ENCODE data around the gene KCNG2.

DNA sequence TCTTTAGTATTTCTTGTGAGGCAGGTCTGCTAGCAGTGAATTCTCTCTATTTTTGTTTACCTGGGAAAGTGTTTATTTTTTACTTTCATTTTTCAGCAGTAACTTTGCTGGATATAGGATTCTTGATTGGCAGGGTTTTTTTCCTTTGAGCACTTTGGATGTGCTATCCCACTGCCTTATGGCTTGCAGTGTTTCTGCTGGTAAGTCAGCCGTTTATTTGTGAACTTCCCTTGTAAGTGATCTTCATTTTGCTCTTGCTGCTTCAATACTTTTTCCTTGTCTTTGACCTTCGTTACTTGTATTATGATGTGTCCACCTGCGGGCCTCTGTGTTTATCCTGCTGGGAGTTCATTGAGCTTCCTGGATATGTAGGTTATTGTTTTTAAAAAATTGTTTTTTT is 99.0 kb downstream of the KCNG2 start:
- TF ChIP-seq EGR1 (IDR thresholded peaks at IDR 0.05; ENCODE audit: low read depth in 2 of 2) (no peak), SP1 (IDR thresholded peaks at IDR 0.05) (no peak), RAD21 (IDR thresholded peaks at IDR 0.05) (no peak), YY1 (IDR thresholded peaks at IDR 0.05) (no peak)
- TF ChIP-seq, protein P1, sequence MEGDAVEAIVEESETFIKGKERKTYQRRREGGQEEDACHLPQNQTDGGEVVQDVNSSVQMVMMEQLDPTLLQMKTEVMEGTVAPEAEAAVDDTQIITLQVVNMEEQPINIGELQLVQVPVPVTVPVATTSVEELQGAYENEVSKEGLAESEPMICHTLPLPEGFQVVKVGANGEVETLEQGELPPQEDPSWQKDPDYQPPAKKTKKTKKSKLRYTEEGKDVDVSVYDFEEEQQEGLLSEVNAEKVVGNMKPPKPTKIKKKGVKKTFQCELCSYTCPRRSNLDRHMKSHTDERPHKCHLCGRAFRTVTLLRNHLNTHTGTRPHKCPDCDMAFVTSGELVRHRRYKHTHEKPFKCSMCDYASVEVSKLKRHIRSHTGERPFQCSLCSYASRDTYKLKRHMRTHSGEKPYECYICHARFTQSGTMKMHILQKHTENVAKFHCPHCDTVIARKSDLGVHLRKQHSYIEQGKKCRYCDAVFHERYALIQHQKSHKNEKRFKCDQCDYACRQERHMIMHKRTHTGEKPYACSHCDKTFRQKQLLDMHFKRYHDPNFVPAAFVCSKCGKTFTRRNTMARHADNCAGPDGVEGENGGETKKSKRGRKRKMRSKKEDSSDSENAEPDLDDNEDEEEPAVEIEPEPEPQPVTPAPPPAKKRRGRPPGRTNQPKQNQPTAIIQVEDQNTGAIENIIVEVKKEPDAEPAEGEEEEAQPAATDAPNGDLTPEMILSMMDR (IDR thresholded peaks at IDR 0.05; ENCODE audit: low read depth, low read length, missing input control) = no peak
- TF ChIP-seq, protein P2, sequence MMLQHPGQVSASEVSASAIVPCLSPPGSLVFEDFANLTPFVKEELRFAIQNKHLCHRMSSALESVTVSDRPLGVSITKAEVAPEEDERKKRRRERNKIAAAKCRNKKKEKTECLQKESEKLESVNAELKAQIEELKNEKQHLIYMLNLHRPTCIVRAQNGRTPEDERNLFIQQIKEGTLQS (IDR thresholded peaks at IDR 0.05) = no peak

All from liver (tissue), 3 donors.